WERI-Rb-1 (cell line): ENCODE results near the gene ETV1.

Experiments
- DNase-seq: peaks from one replicate; pipeline ENCODE4 v3.0.0-alpha.2; 2020
- H3K27ac ChIP-seq: fragments of 250-450 bp; sonication (Bioruptor Pico); 2 replicates; pipeline ENCODE4 v1.5.1; 2020; ENCODE audit warnings: mild to moderate bottlenecking, moderate library complexity
- H3K27me3 ChIP-seq: fragments of 250-450 bp; sonication (Bioruptor Pico); 2 replicates; pipeline ENCODE4 v1.5.1; 2021; ENCODE audit warnings: mild to moderate bottlenecking, low read depth, moderate library complexity; ENCODE audit not compliant: insufficient read depth, severe bottlenecking
- H3K36me3 ChIP-seq: fragments of 250-450 bp; sonication (Bioruptor Pico); 2 replicates; pipeline ENCODE4 v1.5.1; 2020; ENCODE audit warnings: mild to moderate bottlenecking, moderate library complexity
- H3K4me3 ChIP-seq: 2 replicates; pipeline ENCODE4 v1.5.1; 2011; ENCODE audit warnings: low read depth, mild to moderate bottlenecking, control low read depth, low read length
- H3K9me3 ChIP-seq: fragments of 250-450 bp; sonication (Bioruptor Pico); 2 replicates; pipeline ENCODE4 v1.5.1; 2021; ENCODE audit warnings: mild to moderate bottlenecking, moderate library complexity; ENCODE audit not compliant: severe bottlenecking
- TF ChIP-seq, protein P1 (sequence below): IDR thresholded peaks from 2 replicates; pipeline ENCODE4 v1.5.1; 2011; ENCODE audit warnings: low read depth, mild to moderate bottlenecking, control low read depth, inconsistent platforms, low read length

The ETV1 gene

GRCh38 chr7:13901577-13901976 is 87.9 kb downstream of the ETV1 start:
- no peak overlapping the region for H3K4me3 ChIP-seq
- TF ChIP-seq, protein P1, sequence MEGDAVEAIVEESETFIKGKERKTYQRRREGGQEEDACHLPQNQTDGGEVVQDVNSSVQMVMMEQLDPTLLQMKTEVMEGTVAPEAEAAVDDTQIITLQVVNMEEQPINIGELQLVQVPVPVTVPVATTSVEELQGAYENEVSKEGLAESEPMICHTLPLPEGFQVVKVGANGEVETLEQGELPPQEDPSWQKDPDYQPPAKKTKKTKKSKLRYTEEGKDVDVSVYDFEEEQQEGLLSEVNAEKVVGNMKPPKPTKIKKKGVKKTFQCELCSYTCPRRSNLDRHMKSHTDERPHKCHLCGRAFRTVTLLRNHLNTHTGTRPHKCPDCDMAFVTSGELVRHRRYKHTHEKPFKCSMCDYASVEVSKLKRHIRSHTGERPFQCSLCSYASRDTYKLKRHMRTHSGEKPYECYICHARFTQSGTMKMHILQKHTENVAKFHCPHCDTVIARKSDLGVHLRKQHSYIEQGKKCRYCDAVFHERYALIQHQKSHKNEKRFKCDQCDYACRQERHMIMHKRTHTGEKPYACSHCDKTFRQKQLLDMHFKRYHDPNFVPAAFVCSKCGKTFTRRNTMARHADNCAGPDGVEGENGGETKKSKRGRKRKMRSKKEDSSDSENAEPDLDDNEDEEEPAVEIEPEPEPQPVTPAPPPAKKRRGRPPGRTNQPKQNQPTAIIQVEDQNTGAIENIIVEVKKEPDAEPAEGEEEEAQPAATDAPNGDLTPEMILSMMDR: no peak
- DNase-seq: no peak
- no peak overlapping the region for H3K27ac ChIP-seq
- H3K36me3 ChIP-seq: no peaks in the 10 kb centered on the region
- H3K27me3 ChIP-seq: no peaks in the 10 kb centered on the region
- H3K9me3 ChIP-seq: no peaks in the 10 kb centered on the region

DNA sequence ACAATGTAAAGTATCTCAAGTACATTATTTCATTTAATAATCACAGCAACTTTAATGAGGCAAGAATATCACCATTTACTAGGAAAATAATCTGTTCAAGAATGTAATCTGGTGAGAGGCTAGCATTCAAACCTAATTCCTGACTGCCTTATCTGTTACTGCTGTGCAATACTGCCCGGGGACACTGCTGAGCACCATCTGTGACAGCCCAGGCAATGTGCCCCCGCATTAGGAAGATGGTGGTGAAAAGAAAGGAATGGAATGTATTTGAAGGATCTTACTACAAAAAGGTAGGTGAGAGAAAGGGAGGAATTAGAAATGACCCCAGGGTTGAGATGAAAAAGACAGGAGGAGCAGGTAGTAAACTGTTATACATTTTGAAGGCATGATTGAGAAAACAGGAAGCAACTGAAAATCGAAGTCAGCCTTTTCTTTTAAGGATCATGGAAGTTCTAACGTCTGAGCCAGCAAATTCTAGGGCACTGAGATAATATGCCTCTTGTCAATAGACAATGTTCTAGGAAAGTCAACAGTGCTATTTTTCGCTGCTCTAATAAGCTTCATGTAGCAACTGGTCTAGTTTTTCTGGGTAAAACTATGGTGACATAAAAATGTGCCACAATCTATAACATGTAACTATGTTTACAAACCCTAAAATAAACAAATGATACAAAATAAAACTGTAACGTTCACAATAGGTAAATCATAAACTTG is 90.4 kb downstream of the ETV1 start:
- no peaks in the 10 kb centered on the region for H3K36me3 ChIP-seq
- no peak overlapping the region for H3K27ac ChIP-seq
- H3K9me3 ChIP-seq: no peaks in the 10 kb centered on the region
- TF ChIP-seq, protein P1: no peak
- no peaks in the 10 kb centered on the region for H3K27me3 ChIP-seq
- H3K4me3 ChIP-seq: no peak overlapping the region
- no peak for DNase-seq

DNA sequence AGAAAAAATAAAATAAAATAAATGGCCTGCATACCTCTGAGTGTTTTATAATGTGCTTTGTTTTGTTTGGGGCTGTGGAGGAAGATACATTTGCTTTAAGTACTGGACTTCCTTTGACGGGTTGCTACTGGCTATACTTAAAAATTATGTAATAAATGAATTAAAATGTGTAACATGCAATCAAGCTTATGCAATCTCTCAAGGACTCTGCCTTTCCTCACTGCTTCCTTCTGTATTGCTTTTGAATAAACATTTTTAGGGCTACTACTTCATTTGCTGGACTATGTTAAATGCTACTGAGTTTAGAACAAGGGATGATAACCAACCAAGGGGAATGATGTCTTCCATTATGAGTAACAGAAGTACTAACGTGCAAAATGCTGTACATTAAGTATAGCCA is 91.6 kb downstream of the ETV1 start:
- Histone ChIP-seq H3K27me3 (no peaks in the 10 kb centered on the region), H3K36me3 (no peaks in the 10 kb centered on the region), H3K9me3 (no peaks in the 10 kb centered on the region), H3K4me3 (no peak overlapping the region), H3K27ac (no peak overlapping the region)
- no peak for DNase-seq
- TF ChIP-seq, protein P1: no peak

- TF ChIP-seq, protein P1: no peak
- Histone ChIP-seq H3K9me3 (no peaks in the 10 kb centered on the region), H3K36me3 (no peaks in the 10 kb centered on the region), H3K27me3 (no peaks in the 10 kb centered on the region), H3K27ac (no peak overlapping the region), H3K4me3 (no peak overlapping the region)
- no peak for DNase-seq
Measured at GRCh38 chr7:13894954-13895353, 94.5 kb downstream of the ETV1 start.

DNA sequence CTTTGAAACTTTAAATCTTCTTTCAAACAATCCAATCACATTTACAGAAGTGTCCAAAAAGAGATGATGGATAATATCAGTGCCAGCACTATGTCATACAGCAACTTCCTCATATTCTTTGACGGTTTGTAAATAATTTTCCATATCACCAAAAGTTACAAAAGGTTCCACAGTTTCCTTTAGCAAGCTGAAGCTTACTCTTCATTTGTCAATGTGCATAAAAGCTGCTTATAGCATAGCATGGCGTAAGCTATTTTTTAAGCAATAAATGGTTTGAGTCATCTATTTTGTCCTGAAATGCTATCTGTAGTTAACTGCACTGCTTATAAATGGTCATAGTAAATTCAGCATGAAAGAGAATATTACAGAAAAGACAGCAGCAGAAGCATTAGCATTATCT is 95.1 kb downstream of the ETV1 start:
- TF ChIP-seq, protein P1: no peak
- Histone ChIP-seq H3K36me3 (no peaks in the 10 kb centered on the region), H3K27me3 (no peaks in the 10 kb centered on the region), H3K4me3 (no peak overlapping the region), H3K27ac (no peak overlapping the region), H3K9me3 (no peaks in the 10 kb centered on the region)
- DNase-seq: no peak

DNA sequence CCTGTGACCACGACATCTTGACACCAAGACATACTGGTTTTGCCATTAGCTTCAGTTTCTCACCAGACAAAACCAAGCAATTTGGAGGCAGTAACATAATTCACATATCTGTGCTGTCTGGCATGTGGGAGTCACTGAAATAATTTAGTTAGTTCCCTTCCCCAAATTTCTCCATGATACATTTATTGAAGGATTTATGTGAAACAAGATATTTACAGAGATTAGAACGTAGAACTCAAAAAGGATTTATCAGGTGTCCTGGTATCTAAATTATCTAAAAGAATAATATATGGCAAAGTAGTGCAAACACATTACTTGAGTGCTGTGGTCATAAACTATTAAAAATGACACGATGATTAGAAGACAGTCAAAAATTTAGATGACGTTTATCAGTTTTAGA is 98.7 kb downstream of the ETV1 start:
- no peak overlapping the region for H3K27ac ChIP-seq
- H3K27me3 ChIP-seq: no peaks in the 10 kb centered on the region
- TF ChIP-seq, protein P1: no peak
- H3K4me3 ChIP-seq: no peak overlapping the region
- no peak for DNase-seq
- no peaks in the 10 kb centered on the region for H3K9me3 ChIP-seq
- no peaks in the 10 kb centered on the region for H3K36me3 ChIP-seq
